ENCODE measurements around the gene ANO2.

GRCh38 chr12:5585178-5585577 lies 359.9 kb downstream of the ANO2 start:
- TF ChIP-seq, protein P1, sequence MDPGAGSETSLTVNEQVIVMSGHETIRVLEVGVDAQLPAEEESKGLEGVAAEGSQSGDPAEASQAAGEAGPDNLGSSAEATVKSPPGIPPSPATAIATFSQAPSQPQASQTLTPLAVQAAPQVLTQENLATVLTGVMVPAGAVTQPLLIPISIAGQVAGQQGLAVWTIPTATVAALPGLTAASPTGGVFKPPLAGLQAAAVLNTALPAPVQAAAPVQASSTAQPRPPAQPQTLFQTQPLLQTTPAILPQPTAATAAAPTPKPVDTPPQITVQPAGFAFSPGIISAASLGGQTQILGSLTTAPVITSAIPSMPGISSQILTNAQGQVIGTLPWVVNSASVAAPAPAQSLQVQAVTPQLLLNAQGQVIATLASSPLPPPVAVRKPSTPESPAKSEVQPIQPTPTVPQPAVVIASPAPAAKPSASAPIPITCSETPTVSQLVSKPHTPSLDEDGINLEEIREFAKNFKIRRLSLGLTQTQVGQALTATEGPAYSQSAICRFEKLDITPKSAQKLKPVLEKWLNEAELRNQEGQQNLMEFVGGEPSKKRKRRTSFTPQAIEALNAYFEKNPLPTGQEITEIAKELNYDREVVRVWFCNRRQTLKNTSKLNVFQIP (CRISPR knock-in tag; IDR thresholded peaks at IDR 0.05; ENCODE audit: borderline replicate concordance, low read depth) = no peak
- no peak for TF ChIP-seq BACH2 (CRISPR knock-in tag; IDR thresholded peaks at IDR 0.05; ENCODE audit: borderline replicate concordance)
- no peak for TF ChIP-seq ZFP3 (CRISPR knock-in tag; IDR thresholded peaks at IDR 0.05)
- TF ChIP-seq TCF4 (CRISPR knock-in tag; IDR thresholded peaks at IDR 0.05; ENCODE audit: borderline replicate concordance) = no peak
- TF ChIP-seq ARNTL (CRISPR knock-in tag; IDR thresholded peaks at IDR 0.05; ENCODE audit: borderline replicate concordance, low read depth) = no peak
- TF ChIP-seq TOX (CRISPR knock-in tag; IDR thresholded peaks at IDR 0.05; ENCODE audit: borderline replicate concordance) = no peak
- TF ChIP-seq, protein P2, sequence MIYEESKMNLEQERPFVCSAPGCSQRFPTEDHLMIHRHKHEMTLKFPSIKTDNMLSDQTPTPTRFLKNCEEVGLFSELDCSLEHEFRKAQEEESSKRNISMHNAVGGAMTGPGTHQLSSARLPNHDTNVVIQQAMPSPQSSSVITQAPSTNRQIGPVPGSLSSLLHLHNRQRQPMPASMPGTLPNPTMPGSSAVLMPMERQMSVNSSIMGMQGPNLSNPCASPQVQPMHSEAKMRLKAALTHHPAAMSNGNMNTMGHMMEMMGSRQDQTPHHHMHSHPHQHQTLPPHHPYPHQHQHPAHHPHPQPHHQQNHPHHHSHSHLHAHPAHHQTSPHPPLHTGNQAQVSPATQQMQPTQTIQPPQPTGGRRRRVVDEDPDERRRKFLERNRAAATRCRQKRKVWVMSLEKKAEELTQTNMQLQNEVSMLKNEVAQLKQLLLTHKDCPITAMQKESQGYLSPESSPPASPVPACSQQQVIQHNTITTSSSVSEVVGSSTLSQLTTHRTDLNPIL (CRISPR knock-in tag; IDR thresholded peaks at IDR 0.05; ENCODE audit: low read depth) = no peak
- TF ChIP-seq GLIS3 (CRISPR knock-in tag; IDR thresholded peaks at IDR 0.05) = no peak
- no peak for TF ChIP-seq ZNF565 (CRISPR knock-in tag; conservative IDR thresholded peaks at IDR 0.05; ENCODE audit: low read depth)
- TF ChIP-seq, protein P3, sequence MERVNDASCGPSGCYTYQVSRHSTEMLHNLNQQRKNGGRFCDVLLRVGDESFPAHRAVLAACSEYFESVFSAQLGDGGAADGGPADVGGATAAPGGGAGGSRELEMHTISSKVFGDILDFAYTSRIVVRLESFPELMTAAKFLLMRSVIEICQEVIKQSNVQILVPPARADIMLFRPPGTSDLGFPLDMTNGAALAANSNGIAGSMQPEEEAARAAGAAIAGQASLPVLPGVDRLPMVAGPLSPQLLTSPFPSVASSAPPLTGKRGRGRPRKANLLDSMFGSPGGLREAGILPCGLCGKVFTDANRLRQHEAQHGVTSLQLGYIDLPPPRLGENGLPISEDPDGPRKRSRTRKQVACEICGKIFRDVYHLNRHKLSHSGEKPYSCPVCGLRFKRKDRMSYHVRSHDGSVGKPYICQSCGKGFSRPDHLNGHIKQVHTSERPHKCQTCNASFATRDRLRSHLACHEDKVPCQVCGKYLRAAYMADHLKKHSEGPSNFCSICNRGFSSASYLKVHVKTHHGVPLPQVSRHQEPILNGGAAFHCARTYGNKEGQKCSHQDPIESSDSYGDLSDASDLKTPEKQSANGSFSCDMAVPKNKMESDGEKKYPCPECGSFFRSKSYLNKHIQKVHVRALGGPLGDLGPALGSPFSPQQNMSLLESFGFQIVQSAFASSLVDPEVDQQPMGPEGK (CRISPR knock-in tag; IDR thresholded peaks at IDR 0.05; ENCODE audit: borderline replicate concordance) = no peak

Data from SK-N-SH treated with all-trans-retinoic acid at 6 μM for 48 hours (cell line).